ENCODE measurements around the gene KIF2C. TPM values are rescaled to one million over a fixed set of nuclear protein-coding genes. Genes with fewer than 3 reads are reported as not detected.
"Not testable (repeated sequence)": the region's sequence is repeated elsewhere in the genome, so short reads cannot be mapped to it uniquely, and the experiment has no call there.

Gene KIF2C
- total RNA-seq, 1 donor from 2014 or later, result 1.6 TPM

GRCh38 chr1:44786841-44787426 is 47.3 kb downstream of the KIF2C start:
- peak overlapping the region; percentile 68 for H3K4me3 ChIP-seq
- no peak for DNase-seq
- intact Hi-C loops (cut with micrococcal nuclease), result no loop called here

DNA sequence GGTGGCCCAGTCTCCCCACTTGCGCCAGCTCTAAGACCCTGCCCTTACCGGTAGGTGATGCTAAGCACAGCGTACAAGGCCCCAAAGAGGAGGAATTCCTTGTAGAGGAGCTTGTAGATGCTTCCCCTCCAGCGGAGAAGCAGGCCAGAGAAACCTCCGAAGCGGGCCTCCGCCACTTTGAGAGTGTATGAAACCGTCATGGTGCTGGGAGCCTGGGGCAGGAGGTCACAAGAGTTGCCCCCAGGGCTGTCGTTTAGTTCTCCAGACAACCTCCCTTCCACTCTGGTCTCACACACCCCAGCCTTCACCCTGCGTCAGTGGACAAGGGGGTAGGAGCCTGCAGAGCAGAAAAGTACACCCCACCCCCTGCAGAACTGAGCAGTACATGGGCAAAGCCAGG is 47.9 kb downstream of the KIF2C start:
- Histone ChIP-seq H3K27ac (replicated peaks) (no peak overlapping the region), H3K9me3 (replicated peaks) (no peaks in the 10 kb centered on the region), H3K4me3 (no peak overlapping the region), H3K27me3 (ENCODE audit: low read depth) (no peaks in the 10 kb centered on the region), H3K36me3 (no peaks in the 10 kb centered on the region), H3K4me1 (peaks cover 33% of the 10 kb centered on the region)
- intact Hi-C loops (cut with micrococcal nuclease), result no loop called here
- no peak for DNase-seq
- TF ChIP-seq, protein P1, sequence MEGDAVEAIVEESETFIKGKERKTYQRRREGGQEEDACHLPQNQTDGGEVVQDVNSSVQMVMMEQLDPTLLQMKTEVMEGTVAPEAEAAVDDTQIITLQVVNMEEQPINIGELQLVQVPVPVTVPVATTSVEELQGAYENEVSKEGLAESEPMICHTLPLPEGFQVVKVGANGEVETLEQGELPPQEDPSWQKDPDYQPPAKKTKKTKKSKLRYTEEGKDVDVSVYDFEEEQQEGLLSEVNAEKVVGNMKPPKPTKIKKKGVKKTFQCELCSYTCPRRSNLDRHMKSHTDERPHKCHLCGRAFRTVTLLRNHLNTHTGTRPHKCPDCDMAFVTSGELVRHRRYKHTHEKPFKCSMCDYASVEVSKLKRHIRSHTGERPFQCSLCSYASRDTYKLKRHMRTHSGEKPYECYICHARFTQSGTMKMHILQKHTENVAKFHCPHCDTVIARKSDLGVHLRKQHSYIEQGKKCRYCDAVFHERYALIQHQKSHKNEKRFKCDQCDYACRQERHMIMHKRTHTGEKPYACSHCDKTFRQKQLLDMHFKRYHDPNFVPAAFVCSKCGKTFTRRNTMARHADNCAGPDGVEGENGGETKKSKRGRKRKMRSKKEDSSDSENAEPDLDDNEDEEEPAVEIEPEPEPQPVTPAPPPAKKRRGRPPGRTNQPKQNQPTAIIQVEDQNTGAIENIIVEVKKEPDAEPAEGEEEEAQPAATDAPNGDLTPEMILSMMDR (IDR thresholded peaks at IDR 0.05; ENCODE audit: borderline replicate concordance), result no peak

More at GRCh38 chr1:44786841-44787426, 47.3 kb downstream of the KIF2C start:
- H3K27me3 ChIP-seq (ENCODE audit: low read depth), result no peaks in the 10 kb centered on the region
- no peaks in the 10 kb centered on the region for H3K9me3 ChIP-seq (replicated peaks)
- H3K36me3 ChIP-seq, result no peaks in the 10 kb centered on the region
- TF ChIP-seq, protein P1 (IDR thresholded peaks at IDR 0.05; ENCODE audit: borderline replicate concordance), result no peak
- H3K27ac ChIP-seq (replicated peaks), result peak overlapping the region; percentile 64
- H3K4me1 ChIP-seq, result peaks cover 33% of the 10 kb centered on the region

GRCh38 chr1:44788120-44788860 is 48.7 kb downstream of the KIF2C start, which contains the start of gene BEST4:
Gene BEST4 (minus strand): TSS chr1:44788170. CDS start chr1:44787705, 465 bp downstream.
- H3K4me3 ChIP-seq, result no peak within 1 kb of the TSS
- H3K36me3 ChIP-seq, result no peaks in the 10 kb centered on the region
- no peaks in the 10 kb centered on the region for H3K27me3 ChIP-seq (ENCODE audit: low read depth)
- no peaks in the 10 kb centered on the region for H3K9me3 ChIP-seq (replicated peaks)
- H3K27ac ChIP-seq (replicated peaks), result no peak within 1 kb of the TSS
- DNase-seq, result no peak
- H3K4me1 ChIP-seq, result peaks cover 33% of the 10 kb centered on the region
- intact Hi-C loops (cut with micrococcal nuclease), result no loop called here
- TF ChIP-seq, protein P1 (IDR thresholded peaks at IDR 0.05; ENCODE audit: borderline replicate concordance), result no peak

- intact Hi-C loops (cut with micrococcal nuclease), result no loop called here
- DNase-seq, result no peak
- Histone ChIP-seq H3K36me3 (no peaks in the 10 kb centered on the region), H3K4me1 (peaks cover 5% of the 10 kb centered on the region), H3K27me3 (ENCODE audit: low read depth) (no peaks in the 10 kb centered on the region), H3K27ac (replicated peaks) (no peak overlapping the region), H3K9me3 (replicated peaks) (no peaks in the 10 kb centered on the region), H3K4me3 (no peak overlapping the region)
- TF ChIP-seq, protein P1 (IDR thresholded peaks at IDR 0.05; ENCODE audit: borderline replicate concordance), result no peak
Measured at GRCh38 chr1:44790968-44791801, 51.5 kb downstream of the KIF2C start.

DNA sequence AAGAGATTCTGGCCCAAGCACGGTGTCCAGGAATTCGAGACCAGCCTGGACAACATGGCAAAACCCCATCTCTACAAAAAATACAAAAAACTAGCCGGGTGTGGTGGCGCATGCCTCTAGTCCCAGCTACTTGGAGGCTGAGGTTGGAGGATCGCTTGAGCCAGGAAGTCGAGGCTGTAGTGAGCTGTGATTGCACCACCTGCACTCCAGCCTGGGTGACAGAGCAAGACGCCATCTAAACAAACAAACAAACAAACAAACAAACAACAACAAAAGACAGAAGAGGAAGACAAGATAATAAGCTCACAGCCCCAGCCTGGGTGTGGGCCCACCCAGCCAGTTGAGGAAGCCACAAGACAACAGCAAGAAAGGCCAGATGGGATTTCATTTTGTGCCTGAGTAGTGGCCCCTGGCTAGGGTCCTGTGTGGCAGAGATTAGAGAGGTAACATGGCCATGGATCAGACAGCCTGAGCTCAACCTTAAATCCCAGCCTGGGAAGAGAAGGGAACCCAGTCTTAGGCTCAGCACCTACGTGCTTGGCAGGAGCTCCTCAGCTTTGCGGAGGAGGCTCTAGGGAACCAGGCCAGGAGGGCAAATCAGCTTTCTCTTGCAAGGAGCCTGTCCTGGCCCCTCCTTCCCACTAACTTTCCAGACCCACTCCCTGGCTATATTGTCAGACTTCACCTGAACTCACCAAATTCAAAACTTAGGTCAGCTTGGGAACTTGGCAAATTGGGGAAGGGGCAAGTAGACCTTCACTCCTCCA is 53.3 kb downstream of the KIF2C start:
- H3K27ac ChIP-seq (replicated peaks), result no peak overlapping the region
- H3K4me3 ChIP-seq, result no peak overlapping the region
- no peaks in the 10 kb centered on the region for H3K9me3 ChIP-seq (replicated peaks)
- DNase-seq, result no peak
- no peaks in the 10 kb centered on the region for H3K4me1 ChIP-seq
- H3K36me3 ChIP-seq, result no peaks in the 10 kb centered on the region
- no peaks in the 10 kb centered on the region for H3K27me3 ChIP-seq (ENCODE audit: low read depth)
- TF ChIP-seq, protein P1 (IDR thresholded peaks at IDR 0.05; ENCODE audit: borderline replicate concordance), result no peak
- intact Hi-C loops (cut with micrococcal nuclease), result no loop called here

GRCh38 chr1:44797886-44798285 is 58.2 kb downstream of the KIF2C start:
- H3K27ac ChIP-seq (replicated peaks); H3K27me3 ChIP-seq (ENCODE audit: low read depth); H3K4me3 ChIP-seq; intact Hi-C loops (cut with micrococcal nuclease); DNase-seq; H3K9me3 ChIP-seq (replicated peaks); H3K36me3 ChIP-seq: not testable (repeated sequence)
- peaks cover 32% of the 10 kb centered on the region for H3K4me1 ChIP-seq

Data from left ventricle myocardium inferior (tissue), 1 donor.